BJ (cell line): ENCODE data around the gene RCAN3. TPM values are rescaled to one million over a fixed set of nuclear protein-coding genes. Genes with fewer than 3 reads are reported as not detected.

ENCODE experiments used
- CTCF ChIA-PET: fragments of 350-600 bp; formaldehyde crosslinking; extraction: SDS; loops from one replicate; lab custom pipeline; 2021; ENCODE audit warnings: antibody characterized with exemption, inconsistent platforms; lab: Yijun Ruan, JAX
- POLR2A ChIA-PET: fragments of 300-600 bp; sonication (Branson Sonifier 250); formaldehyde crosslinking; extraction: SDS; loops from one replicate; lab custom pipeline; 2021; ENCODE audit warnings: antibody characterized with exemption; lab: Charles Lee
- DNase-seq: peaks from one replicate; pipeline ENCODE4 v3.0.0-alpha.2; 2011; ENCODE audit warnings: low read depth
- H3K27me3 ChIP-seq: 2 replicates; pipeline ENCODE4 v1.6.0; 2011; ENCODE audit warnings: low read length; ENCODE audit not compliant: control insufficient read depth, insufficient read depth
- H3K36me3 ChIP-seq: 2 replicates; pipeline ENCODE4 v1.5.1; 2011; ENCODE audit warnings: low read length; ENCODE audit not compliant: control insufficient read depth, insufficient read depth
- H3K4me3 ChIP-seq: 2 replicates; pipeline ENCODE4 v1.5.1; 2011; ENCODE audit warnings: low read depth, mild to moderate bottlenecking, control low read depth, low read length
- polyA plus RNA-seq: library from polyadenylated mRNA; depleted of rRNA; stranded (reverse); fragments of >200 nt; gene quantifications from 2 replicates; pipeline ENCODE4 v1.2.3, GENCODE V29; 2011
- TF ChIP-seq, protein P1 (sequence below): IDR thresholded peaks from 2 replicates; pipeline ENCODE4 v1.5.1; 2011; ENCODE audit warnings: low read depth, mild to moderate bottlenecking, control low read depth, inconsistent platforms, low read length, moderate library complexity; ENCODE audit not compliant: insufficient read depth

The RCAN3 gene
- polyA plus RNA-seq, 1 experiment, result 7.6 TPM

DNA sequence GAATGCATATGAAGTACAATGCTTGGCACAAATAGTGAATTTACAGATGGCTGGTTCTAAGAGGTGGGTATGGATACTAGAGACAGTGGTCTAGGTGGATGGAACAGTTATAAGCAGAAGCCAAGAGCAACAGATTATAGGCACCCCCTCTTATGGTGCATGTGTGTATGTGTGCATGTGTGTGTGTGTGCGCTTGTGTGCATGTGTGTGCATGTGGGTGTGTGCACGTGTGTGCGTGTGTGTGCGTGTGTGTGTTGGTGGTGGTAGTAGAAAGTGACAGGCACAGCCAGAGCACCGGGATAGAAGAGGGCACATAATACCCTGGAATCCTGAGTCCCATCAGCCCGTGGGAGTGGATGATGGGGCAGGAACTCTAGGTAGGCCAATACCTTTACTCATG lies 54.6 kb downstream of the RCAN3 start:
- CTCF ChIA-PET, result interaction anchor here (1.0 to 2.3 kb wide), 4 partner anchors 9 to 357 kb away, joined by 3 to 14 read pairs (median 7); no protein-coding TSS in a partner anchor
- POLR2A ChIA-PET, result no interaction called here

DNA sequence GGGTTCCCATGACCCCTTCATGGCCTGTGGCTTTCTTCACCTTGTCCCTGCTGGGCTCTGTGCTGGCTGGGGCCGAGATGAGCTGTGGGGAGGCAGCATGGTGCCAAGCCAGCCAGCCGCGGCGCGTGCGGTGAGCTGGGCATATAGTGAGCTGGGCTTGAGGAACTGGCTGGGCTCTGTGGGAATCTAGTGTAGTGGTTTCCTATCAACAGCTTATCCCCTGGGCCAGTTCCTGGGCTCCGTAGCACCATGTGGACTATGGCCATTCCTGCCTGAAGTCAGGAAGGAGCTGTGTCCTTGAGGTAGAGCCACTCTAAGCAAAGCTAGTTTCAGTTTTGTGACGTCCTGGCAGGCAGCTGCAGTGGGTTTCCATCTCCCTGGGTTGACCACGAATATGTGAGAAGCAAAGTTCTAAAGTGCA lies 55.1 kb downstream of the RCAN3 start:
- POLR2A ChIA-PET, result no interaction called here
- DNase-seq, result no peak
- TF ChIP-seq, protein P1, sequence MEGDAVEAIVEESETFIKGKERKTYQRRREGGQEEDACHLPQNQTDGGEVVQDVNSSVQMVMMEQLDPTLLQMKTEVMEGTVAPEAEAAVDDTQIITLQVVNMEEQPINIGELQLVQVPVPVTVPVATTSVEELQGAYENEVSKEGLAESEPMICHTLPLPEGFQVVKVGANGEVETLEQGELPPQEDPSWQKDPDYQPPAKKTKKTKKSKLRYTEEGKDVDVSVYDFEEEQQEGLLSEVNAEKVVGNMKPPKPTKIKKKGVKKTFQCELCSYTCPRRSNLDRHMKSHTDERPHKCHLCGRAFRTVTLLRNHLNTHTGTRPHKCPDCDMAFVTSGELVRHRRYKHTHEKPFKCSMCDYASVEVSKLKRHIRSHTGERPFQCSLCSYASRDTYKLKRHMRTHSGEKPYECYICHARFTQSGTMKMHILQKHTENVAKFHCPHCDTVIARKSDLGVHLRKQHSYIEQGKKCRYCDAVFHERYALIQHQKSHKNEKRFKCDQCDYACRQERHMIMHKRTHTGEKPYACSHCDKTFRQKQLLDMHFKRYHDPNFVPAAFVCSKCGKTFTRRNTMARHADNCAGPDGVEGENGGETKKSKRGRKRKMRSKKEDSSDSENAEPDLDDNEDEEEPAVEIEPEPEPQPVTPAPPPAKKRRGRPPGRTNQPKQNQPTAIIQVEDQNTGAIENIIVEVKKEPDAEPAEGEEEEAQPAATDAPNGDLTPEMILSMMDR, result no peak

More for the DNA sequence above, 54.6 kb downstream of the RCAN3 start:
- DNase-seq, result no peak
- H3K36me3 ChIP-seq, result no peaks in the 10 kb centered on the region
- TF ChIP-seq, protein P1, result no peak
- peaks cover 36% of the 10 kb centered on the region for H3K27me3 ChIP-seq
- H3K4me3 ChIP-seq, result no peak overlapping the region

DNA sequence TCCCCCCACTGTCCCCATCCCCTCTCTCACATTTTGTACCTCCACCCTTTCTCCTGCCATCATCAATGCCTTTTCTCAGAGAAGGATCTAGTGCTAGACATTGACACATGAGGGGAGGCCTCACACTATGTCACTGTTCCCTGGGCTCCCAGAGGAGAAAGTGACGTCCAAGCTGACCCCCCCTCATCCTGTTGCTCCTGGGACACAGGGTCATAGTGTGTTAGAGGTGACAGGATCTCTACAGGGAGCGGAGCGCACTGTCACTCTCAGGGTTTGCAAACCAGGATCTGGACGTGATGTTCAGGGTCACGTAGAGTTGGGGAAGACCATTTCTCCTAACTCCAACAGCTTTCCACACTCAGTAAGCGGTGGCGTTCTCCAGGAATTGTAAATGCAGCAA lies 55.8 kb downstream of the RCAN3 start:
- ChIA-PET POLR2A (no interaction called here), CTCF (interaction anchor here (0.6 to 2.3 kb wide), 5 partner anchors 10 to 555 kb away, joined by 3 to 14 read pairs (median 4); no protein-coding TSS in a partner anchor)

More for the DNA sequence above, 55.1 kb downstream of the RCAN3 start:
- CTCF ChIA-PET, result interaction anchor here (1.0 to 2.3 kb wide), 4 partner anchors 9 to 358 kb away, joined by 3 to 14 read pairs (median 7); no protein-coding TSS in a partner anchor
- H3K36me3 ChIP-seq, result no peaks in the 10 kb centered on the region
- H3K27me3 ChIP-seq, result peaks cover 36% of the 10 kb centered on the region
- no peak overlapping the region for H3K4me3 ChIP-seq

DNA sequence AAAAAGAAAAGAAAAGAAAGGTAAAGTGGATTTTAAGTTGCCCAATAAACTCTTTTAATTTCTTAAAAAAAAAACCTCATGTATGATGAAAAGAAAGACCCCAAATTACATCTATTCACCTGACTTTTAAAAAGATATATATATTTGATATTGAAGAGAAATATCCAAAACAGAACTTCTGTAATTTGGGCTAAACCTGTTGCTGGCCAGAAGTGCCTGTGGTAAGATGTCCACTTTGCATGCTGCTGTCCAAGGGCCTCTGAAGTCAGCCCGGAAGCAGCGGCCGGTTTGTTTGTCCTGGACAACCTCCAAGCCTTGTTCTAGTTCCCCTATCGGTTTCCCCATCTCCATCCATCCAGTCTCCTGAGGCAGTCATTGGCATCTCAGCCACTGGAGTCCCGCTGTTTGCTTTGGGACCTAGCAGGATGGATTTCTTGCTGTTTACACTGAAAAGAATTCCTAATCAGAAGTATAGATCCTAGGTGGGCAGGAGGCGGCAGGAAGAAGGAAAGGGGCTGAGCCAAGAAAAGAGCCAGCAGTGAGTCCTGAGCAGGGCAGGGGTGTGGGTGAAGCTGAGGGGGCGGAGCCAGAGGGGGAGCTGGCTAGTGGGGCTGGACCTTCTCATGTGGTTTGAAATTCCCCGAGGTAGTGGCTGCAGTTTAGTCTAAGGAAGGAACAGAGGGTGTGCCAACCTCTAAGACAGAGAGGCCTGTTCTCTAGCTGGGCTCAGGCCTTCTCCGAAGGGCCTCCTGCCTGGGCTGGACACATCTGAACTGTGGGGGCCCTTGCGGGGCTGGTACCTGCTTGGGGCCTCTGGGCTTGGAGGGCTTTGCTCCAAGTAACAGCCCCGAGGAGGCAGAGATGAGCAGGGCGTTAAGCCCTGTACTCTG lies 56.5 kb downstream of the RCAN3 start:
- peak; percentile 24 for DNase-seq
- TF ChIP-seq, protein P1, result no peak
- ChIA-PET CTCF (interaction anchor here (0.6 to 2.3 kb wide), 4 partner anchors 10 to 554 kb away, joined by 4 to 14 read pairs (median 10); no protein-coding TSS in a partner anchor), POLR2A (no interaction called here)
- no peak overlapping the region for H3K4me3 ChIP-seq
- H3K27me3 ChIP-seq, result peaks cover 31% of the 10 kb centered on the region
- no peaks in the 10 kb centered on the region for H3K36me3 ChIP-seq

More for the DNA sequence above, 55.8 kb downstream of the RCAN3 start:
- Histone ChIP-seq H3K36me3 (no peaks in the 10 kb centered on the region), H3K27me3 (peaks cover 35% of the 10 kb centered on the region), H3K4me3 (no peak overlapping the region)
- TF ChIP-seq, protein P1, result no peak
- DNase-seq, result no peak

DNA sequence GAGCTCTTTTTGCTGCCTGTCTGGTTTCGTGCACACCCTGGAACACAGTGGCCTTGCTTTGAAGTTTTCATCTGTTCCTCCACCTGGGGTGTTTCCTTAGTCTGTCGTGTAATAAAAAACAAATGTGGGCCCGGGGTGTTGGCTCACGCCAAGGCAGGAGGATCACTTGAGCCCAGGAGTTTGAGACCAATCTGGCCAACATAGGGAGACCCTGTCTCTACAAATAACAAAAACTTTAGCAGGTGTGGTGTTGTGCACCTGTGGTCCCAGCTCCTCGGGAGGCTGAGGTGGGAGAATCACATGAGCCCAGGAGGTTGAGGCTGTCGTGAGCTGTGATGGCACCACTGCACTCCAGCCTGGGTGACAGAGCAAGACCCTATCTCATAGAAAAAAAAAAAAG lies 57.7 kb downstream of the RCAN3 start:
- POLR2A ChIA-PET, result no interaction called here
- no peak for DNase-seq
- TF ChIP-seq, protein P1, result no peak
- no peaks in the 10 kb centered on the region for H3K36me3 ChIP-seq
- CTCF ChIA-PET, result interaction anchor here (2.0 kb wide), 1 partner anchor 18 kb away, joined by 9 read pairs; no protein-coding TSS in a partner anchor
- H3K4me3 ChIP-seq, result no peak overlapping the region
- peaks cover 24% of the 10 kb centered on the region for H3K27me3 ChIP-seq
